ENCODE results near the gene HAPLN2.
"Not testable (repeated sequence)": the region's sequence is repeated elsewhere in the genome, so short reads cannot be mapped to it uniquely, and the experiment has no call there.

Gene HAPLN2

DNA sequence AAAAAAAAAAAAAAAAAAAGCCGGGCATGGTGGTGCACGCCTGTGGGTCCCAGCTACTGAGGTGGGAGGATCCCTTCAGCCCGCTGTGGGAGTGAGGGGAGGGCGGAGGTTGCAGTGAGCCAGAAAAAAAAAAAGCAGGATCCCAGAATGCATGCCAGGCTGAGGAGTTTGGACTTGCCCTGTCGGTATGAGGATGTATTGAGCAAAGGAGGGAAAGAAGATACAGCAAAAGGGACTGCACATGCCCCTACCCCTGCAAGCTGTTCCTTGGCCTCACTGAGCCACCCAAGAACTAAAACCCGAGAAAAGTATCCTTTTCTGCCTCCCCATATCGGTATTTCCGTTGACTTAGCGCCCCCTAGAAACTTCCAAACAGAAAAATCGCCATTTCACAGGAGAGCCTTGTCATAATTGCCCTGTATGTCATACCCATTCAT lies 16.6 kb upstream of the HAPLN2 start:
- H3K9me3 ChIP-seq (replicated peaks; ENCODE audit: low read length) = no peaks in the 10 kb centered on the region
- peaks cover 5% of the 10 kb centered on the region for H3K4me1 ChIP-seq (ENCODE audit: control insufficient read depth, insufficient read depth, low read length)
- no peaks in the 10 kb centered on the region for H3K27me3 ChIP-seq (ENCODE audit: control insufficient read depth, insufficient read depth, low read length)
- no peak overlapping the region for H3K4me3 ChIP-seq (ENCODE audit: low read length)
- H3K4me2 ChIP-seq (ENCODE audit: low read length) = no peak overlapping the region
- no peak overlapping the region for H3K9ac ChIP-seq (ENCODE audit: low read depth, low read length)
- H3K36me3 ChIP-seq (ENCODE audit: insufficient read depth, low read length) = peaks cover 8% of the 10 kb centered on the region

DNA sequence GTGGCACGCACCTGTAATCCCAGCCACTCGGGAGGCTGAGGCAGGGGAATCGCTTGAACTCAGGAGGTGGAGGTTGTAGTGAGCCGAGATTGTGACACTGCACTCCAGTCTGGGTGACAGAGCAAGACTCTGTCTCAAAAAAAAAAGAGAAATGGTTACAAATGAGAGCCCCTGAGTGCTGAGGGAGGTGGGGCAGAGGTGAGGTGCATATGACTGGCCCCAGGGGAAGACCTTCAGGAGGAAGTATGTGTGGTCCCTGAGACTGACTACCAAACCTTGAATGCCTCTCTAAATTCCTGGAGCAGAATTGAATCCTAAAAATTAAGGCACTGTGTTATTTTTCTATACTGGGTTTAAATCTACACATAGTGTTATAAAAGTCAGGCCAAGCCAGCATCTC lies 11.9 kb upstream of the HAPLN2 start:
- H3K4me2 ChIP-seq (ENCODE audit: low read length); H3K9me3 ChIP-seq (replicated peaks; ENCODE audit: low read length); H3K27me3 ChIP-seq (ENCODE audit: control insufficient read depth, insufficient read depth, low read length); H3K4me1 ChIP-seq (ENCODE audit: control insufficient read depth, insufficient read depth, low read length); H3K4me3 ChIP-seq (ENCODE audit: low read length); H3K36me3 ChIP-seq (ENCODE audit: insufficient read depth, low read length); H3K9ac ChIP-seq (ENCODE audit: low read depth, low read length): not testable (repeated sequence)

DNA sequence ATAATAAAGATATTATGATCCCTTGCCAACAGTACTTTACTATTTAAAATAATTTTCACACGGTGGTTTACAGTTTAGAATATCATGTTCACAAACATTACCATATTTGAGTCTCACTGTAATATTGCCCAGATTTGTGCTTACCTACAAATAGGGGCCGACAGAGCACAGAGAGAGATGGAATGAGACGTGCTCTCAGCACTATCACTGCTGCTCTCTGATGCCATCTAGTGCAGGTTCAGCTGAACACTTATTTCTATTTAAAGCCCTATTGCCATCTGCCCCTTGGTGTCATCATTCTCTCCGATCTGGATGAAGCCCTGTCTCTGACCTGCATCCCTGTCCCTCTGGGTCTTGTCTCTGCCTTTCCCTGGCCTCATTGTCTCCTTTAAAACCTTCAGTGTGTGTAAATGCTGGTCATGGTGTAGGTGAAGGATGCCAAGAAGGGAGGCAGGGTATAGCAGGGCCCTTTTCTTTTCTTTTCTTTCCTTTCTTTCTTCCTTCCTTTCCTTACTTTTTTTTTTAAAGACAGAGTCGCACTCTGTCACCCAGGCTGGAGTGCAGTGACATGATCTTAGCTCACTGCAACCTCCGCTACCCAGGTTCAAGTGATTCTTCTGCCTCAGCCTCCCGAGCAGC lies 11.1 kb upstream of the HAPLN2 start:
- Histone ChIP-seq H3K27me3 (ENCODE audit: control insufficient read depth, insufficient read depth, low read length) (peaks cover 12% of the 10 kb centered on the region), H3K9me3 (replicated peaks; ENCODE audit: low read length) (no peaks in the 10 kb centered on the region), H3K36me3 (ENCODE audit: insufficient read depth, low read length) (no peaks in the 10 kb centered on the region), H3K4me1 (ENCODE audit: control insufficient read depth, insufficient read depth, low read length) (no peaks in the 10 kb centered on the region), H3K9ac (ENCODE audit: low read depth, low read length) (no peak overlapping the region), H3K4me2 (ENCODE audit: low read length) (no peak overlapping the region), H3K4me3 (ENCODE audit: low read length) (no peak overlapping the region)

DNA sequence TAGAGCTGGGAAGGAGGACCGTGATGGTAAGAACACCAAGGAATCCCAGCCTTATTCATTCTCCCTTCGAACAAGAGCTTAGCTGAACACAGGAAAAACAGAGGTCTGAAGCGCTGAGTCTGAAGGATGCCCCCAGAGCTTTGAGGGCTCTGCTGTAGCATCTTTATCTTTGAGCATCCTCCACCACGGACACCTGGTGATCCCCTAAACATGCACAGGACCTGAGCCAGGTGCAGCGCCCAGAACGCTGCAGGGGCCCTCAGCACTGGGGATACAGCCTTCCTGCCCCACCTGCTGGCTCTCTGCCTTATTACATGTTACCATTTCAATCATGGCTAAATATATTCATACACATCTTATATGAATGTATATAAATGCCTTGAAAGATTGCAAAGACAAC lies 10.2 kb upstream of the HAPLN2 start:
- Histone ChIP-seq H3K4me3 (ENCODE audit: low read length) (no peak overlapping the region), H3K27me3 (ENCODE audit: control insufficient read depth, insufficient read depth, low read length) (peaks cover 12% of the 10 kb centered on the region)

DNA sequence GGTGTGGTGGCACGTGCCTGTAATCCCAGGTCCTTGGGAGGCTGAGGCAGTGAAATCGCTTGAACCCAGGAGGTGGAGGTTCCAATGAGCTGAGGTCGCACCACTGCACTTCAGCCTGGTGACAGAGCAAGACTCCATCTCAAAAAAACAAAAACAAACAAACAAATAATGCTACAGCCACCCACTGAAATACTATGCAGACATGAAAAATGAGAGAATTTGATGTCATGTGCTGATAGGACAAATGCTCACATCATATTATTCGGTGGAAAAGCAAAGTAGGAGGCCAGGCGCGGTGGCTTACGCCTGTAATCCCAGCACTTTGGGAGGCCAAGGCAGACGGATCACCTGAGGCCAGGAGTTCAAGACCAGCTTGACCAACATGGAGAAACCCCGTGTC lies 9.1 kb upstream of the HAPLN2 start:
- H3K4me1 ChIP-seq (ENCODE audit: control insufficient read depth, insufficient read depth, low read length); H3K9ac ChIP-seq (ENCODE audit: low read depth, low read length); H3K36me3 ChIP-seq (ENCODE audit: insufficient read depth, low read length); H3K4me3 ChIP-seq (ENCODE audit: low read length); H3K9me3 ChIP-seq (replicated peaks; ENCODE audit: low read length); H3K4me2 ChIP-seq (ENCODE audit: low read length): not testable (repeated sequence)
- H3K27me3 ChIP-seq (ENCODE audit: control insufficient read depth, insufficient read depth, low read length) = peaks cover 15% of the 10 kb centered on the region

More for the DNA sequence above, 10.2 kb upstream of the HAPLN2 start:
- Histone ChIP-seq H3K36me3 (ENCODE audit: insufficient read depth, low read length) (no peaks in the 10 kb centered on the region), H3K9ac (ENCODE audit: low read depth, low read length) (no peak overlapping the region), H3K4me1 (ENCODE audit: control insufficient read depth, insufficient read depth, low read length) (no peaks in the 10 kb centered on the region), H3K9me3 (replicated peaks; ENCODE audit: low read length) (no peaks in the 10 kb centered on the region), H3K4me2 (ENCODE audit: low read length) (no peak overlapping the region)

DNA sequence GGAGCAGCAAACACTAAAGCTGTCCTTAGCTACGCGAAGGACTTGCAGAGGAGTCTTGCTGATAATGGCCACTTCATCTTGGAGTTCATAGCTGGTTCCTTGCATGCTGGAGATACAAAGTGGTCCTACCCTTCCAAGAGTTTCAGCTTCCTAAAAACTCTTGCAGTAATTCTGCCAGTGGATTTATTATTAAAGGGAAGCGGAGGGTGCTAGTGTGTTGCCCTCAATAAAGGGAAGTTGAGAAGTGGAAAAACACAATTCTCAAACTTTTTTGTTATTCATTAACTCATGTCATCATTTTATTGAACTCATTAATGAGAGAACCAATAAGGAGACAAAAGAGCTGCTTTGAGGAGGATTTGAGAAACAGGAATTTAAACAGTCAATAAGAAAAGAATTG lies 6.5 kb upstream of the HAPLN2 start:
- Histone ChIP-seq H3K9me3 (replicated peaks; ENCODE audit: low read length) (no peaks in the 10 kb centered on the region), H3K4me1 (ENCODE audit: control insufficient read depth, insufficient read depth, low read length) (peaks cover 9% of the 10 kb centered on the region), H3K9ac (ENCODE audit: low read depth, low read length) (no peak overlapping the region), H3K4me2 (ENCODE audit: low read length) (no peak overlapping the region), H3K4me3 (ENCODE audit: low read length) (no peak overlapping the region), H3K27me3 (ENCODE audit: control insufficient read depth, insufficient read depth, low read length) (peaks cover 26% of the 10 kb centered on the region), H3K36me3 (ENCODE audit: insufficient read depth, low read length) (no peaks in the 10 kb centered on the region)

DNA sequence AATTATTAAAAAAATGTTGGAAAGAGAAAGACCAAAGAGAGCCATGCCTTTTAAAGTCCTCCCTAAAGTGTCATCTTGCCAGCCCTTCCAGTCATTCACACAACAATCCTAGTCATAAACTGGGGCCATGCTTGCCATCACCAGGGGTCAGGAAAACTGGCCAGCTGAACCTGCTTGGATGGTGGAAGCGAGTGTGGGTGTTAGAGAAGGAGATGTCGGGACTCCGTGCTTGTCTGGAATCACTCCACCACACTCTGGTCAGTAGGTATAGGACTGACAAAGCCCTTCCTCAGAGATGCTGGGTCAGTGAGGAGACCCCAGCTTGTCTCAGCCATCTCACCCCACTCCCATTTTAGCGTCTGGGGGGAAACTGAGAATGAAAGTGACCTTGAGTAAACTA lies 3.3 kb upstream of the HAPLN2 start:
- no peaks in the 10 kb centered on the region for H3K9me3 ChIP-seq (replicated peaks; ENCODE audit: low read length)
- H3K9ac ChIP-seq (ENCODE audit: low read depth, low read length) = no peak overlapping the region
- no peak overlapping the region for H3K4me3 ChIP-seq (ENCODE audit: low read length)
- H3K27me3 ChIP-seq (ENCODE audit: control insufficient read depth, insufficient read depth, low read length) = peaks cover 46% of the 10 kb centered on the region
- H3K36me3 ChIP-seq (ENCODE audit: insufficient read depth, low read length) = no peaks in the 10 kb centered on the region
- peaks cover 9% of the 10 kb centered on the region for H3K4me1 ChIP-seq (ENCODE audit: control insufficient read depth, insufficient read depth, low read length)
- peak overlapping the region; percentile 55 for H3K4me2 ChIP-seq (ENCODE audit: low read length)

DNA sequence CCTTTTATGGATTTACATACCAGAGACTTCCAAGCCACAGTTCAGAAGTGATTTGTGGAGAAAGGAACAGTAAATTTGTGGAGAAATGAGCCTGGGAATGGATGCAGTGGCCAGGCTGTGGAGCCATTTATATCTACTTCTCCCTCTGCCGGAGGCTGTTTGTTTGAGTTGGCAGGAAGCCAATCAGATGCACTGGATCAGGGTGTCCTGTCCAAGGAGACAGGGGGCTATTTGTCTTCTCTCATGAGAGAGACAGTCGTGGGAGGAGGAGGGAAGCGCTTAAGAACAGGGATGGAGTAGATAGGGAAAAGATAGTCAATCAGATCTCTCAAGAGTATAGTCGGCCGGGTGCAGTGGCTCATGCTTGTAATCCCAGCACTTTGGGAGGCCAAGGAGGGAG lies 2.8 kb upstream of the HAPLN2 start:
- no peak overlapping the region for H3K9ac ChIP-seq (ENCODE audit: low read depth, low read length)
- H3K27me3 ChIP-seq (ENCODE audit: control insufficient read depth, insufficient read depth, low read length) = peaks cover 50% of the 10 kb centered on the region
- peaks cover 9% of the 10 kb centered on the region for H3K4me1 ChIP-seq (ENCODE audit: control insufficient read depth, insufficient read depth, low read length)
- no peak overlapping the region for H3K4me3 ChIP-seq (ENCODE audit: low read length)
- H3K4me2 ChIP-seq (ENCODE audit: low read length) = peak overlapping the region; percentile 55
- H3K36me3 ChIP-seq (ENCODE audit: insufficient read depth, low read length) = no peaks in the 10 kb centered on the region
- no peaks in the 10 kb centered on the region for H3K9me3 ChIP-seq (replicated peaks; ENCODE audit: low read length)

DNA sequence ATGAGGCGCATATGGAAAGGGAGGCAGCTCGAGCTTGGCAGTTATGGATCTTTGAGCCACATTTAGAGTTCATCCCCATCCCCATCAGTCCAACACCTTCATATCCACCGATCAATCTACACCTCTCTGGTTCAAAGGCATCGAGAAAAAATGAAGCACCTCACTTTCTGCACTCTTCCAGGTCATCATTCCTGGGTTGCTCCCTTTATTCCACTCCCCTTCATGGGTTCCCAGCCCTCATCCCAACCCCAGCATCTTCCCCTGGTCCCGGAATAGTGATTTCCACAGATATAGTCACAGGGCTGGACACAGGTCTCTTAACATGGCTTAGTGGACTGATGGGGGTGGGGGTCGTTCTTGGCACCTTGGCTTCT lies 354 bp downstream of the HAPLN2 start:
- H3K27me3 ChIP-seq (ENCODE audit: control insufficient read depth, insufficient read depth, low read length) = peaks cover 63% of the 10 kb centered on the region
- no peaks in the 10 kb centered on the region for H3K36me3 ChIP-seq (ENCODE audit: insufficient read depth, low read length)
- H3K9me3 ChIP-seq (replicated peaks; ENCODE audit: low read length) = no peaks in the 10 kb centered on the region
- H3K9ac ChIP-seq (ENCODE audit: low read depth, low read length) = no peak overlapping the region
- no peak overlapping the region for H3K4me3 ChIP-seq (ENCODE audit: low read length)
- H3K4me2 ChIP-seq (ENCODE audit: low read length) = no peak overlapping the region
- peaks cover 16% of the 10 kb centered on the region for H3K4me1 ChIP-seq (ENCODE audit: control insufficient read depth, insufficient read depth, low read length)

DNA sequence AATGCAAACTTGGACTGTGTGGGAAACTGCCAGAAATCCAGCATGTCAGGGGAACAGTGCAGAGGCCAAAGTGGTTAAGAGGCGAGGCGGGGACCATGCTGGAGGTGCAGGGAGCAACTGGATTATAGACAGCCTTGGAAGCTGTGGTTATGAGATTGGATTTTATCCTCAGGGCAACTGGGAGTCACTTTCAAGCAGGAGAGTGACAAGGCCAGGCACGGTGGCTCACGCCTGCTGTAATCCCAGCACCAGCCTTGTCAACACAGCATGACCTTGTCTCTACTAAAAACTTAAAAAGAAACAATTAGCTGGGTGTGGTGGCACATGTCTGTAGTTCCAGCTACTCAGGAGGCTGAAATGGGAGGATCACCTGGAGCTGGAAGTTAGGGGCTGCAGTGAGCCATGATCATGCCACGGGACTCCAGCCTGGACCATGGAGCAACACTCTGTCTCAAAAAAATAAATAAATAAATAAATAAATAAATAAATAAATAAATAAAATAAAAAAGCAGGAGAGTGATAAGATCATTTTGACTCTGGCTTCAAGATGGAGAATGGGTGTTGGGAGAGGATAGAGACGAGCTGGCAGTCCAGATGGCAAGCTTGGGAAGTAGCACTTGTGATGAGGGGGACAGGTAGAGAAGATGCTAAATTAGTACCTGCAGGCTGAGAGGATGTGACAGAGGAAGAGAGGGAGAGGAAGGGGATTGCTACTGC lies 3.5 kb downstream of the HAPLN2 start:
- no peak overlapping the region for H3K4me2 ChIP-seq (ENCODE audit: low read length)
- H3K9ac ChIP-seq (ENCODE audit: low read depth, low read length) = no peak overlapping the region
- H3K9me3 ChIP-seq (replicated peaks; ENCODE audit: low read length) = no peaks in the 10 kb centered on the region
- H3K4me1 ChIP-seq (ENCODE audit: control insufficient read depth, insufficient read depth, low read length) = peaks cover 18% of the 10 kb centered on the region
- H3K27me3 ChIP-seq (ENCODE audit: control insufficient read depth, insufficient read depth, low read length) = peaks cover 73% of the 10 kb centered on the region
- no peaks in the 10 kb centered on the region for H3K36me3 ChIP-seq (ENCODE audit: insufficient read depth, low read length)
- H3K4me3 ChIP-seq (ENCODE audit: low read length) = no peak overlapping the region

DNA sequence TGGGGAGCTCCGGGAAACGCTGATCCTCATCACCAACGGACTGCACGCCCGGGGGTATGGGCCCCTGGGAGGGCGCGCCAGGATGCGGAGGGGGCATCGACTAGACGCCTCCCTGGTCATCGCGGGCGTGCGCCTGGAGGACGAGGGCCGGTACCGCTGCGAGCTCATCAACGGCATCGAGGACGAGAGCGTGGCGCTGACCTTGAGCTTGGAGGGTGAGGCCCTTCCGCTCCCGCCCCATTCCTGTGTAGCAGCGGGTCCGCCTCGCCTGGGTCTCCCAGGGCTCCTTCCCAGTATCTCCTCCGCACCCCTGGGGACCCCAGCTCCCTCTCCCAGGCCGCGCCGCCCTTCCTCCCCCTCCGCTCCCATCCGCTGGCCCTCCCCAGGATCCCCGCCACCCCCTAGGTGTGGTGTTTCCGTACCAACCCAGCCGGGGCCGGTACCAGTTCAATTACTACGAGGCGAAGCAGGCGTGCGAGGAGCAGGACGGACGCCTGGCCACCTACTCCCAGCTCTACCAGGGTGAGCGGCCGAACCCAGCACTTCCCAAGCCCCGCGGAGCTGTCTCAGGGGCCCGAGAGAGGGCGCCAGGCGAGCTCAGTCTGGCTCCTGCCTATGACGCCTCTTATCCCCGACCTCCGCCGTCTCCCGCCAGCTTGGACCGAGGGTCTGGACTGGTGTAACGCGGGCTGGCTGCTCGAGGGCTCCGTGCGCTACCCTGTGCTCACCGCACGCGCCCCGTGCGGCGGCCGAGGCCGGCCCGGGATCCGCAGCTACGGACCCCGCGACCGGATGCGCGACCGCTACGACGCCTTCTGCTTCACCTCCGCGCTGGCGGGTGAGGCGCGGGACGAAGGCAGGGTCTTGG lies 5.0 kb downstream of the HAPLN2 start:
- H3K4me2 ChIP-seq (ENCODE audit: low read length) = peak overlapping the region; percentile 87
- H3K9ac ChIP-seq (ENCODE audit: low read depth, low read length) = no peak overlapping the region
- peaks cover 18% of the 10 kb centered on the region for H3K4me1 ChIP-seq (ENCODE audit: control insufficient read depth, insufficient read depth, low read length)
- no peaks in the 10 kb centered on the region for H3K36me3 ChIP-seq (ENCODE audit: insufficient read depth, low read length)
- H3K4me3 ChIP-seq (ENCODE audit: low read length) = peak overlapping the region; percentile 64
- H3K9me3 ChIP-seq (replicated peaks; ENCODE audit: low read length) = no peaks in the 10 kb centered on the region
- H3K27me3 ChIP-seq (ENCODE audit: control insufficient read depth, insufficient read depth, low read length) = peaks cover 71% of the 10 kb centered on the region

All from skeletal muscle satellite cell (primary cell).